Lower lobe of right lung (tissue), 2 donors: ENCODE measurements around the gene CIAO3. TPM values are rescaled to one million over a fixed set of nuclear protein-coding genes. Genes with fewer than 3 reads are reported as not detected.
A peak's percentile ranks its signal among the peaks of the same experiment; 100 is the strongest.

Source experiments
- ATAC-seq, 2 donors: fragments of 200-7000 bp; cut with Tn5 transposase; one replicate each; pipeline ENCODE4 v1.9.1; 2020 to 2022; ENCODE audit warnings: mild to moderate bottlenecking in 2 of 2, moderate library complexity in 2 of 2
- DNase-seq: peaks from one replicate; pipeline ENCODE4 v3.0.0-alpha.2; 2020
- H3K27ac ChIP-seq: fragments of 200-600 bp; one replicate; pipeline ENCODE4 v1.8.0; 2022
- H3K27me3 ChIP-seq: fragments of 200-600 bp; one replicate; pipeline ENCODE4 v1.8.0; 2022; ENCODE audit warnings: low read depth
- H3K36me3 ChIP-seq: fragments of 200-600 bp; one replicate; pipeline ENCODE4 v1.8.0; 2022; ENCODE audit warnings: mild to moderate bottlenecking
- H3K4me1 ChIP-seq: fragments of 200-600 bp; one replicate; pipeline ENCODE4 v1.8.0; 2022
- H3K4me3 ChIP-seq: fragments of 200-600 bp; one replicate; pipeline ENCODE4 v1.8.0; 2022; ENCODE audit warnings: mild to moderate bottlenecking
- H3K9me3 ChIP-seq: fragments of 200-600 bp; one replicate; pipeline ENCODE4 v1.8.0; 2022
- CTCF ChIP-seq: fragments of 200-600 bp; IDR thresholded peaks from one replicate; pipeline ENCODE4 v1.8.0; 2022; ENCODE audit warnings: antibody characterized with exemption, mild to moderate bottlenecking
- intact Hi-C: fragments of 100-400 bp; cut with DNase I; formaldehyde crosslinking; loops from one replicate; pipeline ENCODE4 v1.11.0; 2022
- total RNA-seq: library from RNA; stranded (reverse); fragmentation: NEBNext Ultra II Directional; extraction: Animal tissue kit (Norgen Biotek cat#: 25700); gene quantifications from one replicate; pipeline ENCODE4 v1.2.1, GENCODE V29; 2021
- donor health status: DM: no; HTN: yes; CAD: no; lungs with severe emphysema.

The CIAO3 gene
- total RNA-seq, 1 donor from 2014 or later = 24.3 TPM

- DNase-seq (no peak), ATAC-seq (peak in 1 of 2 donors; percentile 15)
- Histone ChIP-seq H3K27me3 (peaks cover 28% of the 10 kb centered on the region), H3K36me3 (no peaks in the 10 kb centered on the region), H3K9me3 (no peaks in the 10 kb centered on the region), H3K4me3 (no peak overlapping the region), H3K27ac (no peak overlapping the region), H3K4me1 (no peaks in the 10 kb centered on the region)
- TF ChIP-seq CTCF = no peak
- intact Hi-C loops = no loop called here
Measured at GRCh38 chr16:774086-775001, 33.5 kb upstream of the CIAO3 start.

GRCh38 chr16:772959-773358 lies 32.2 kb upstream of the CIAO3 start:
- H3K4me1 ChIP-seq = no peaks in the 10 kb centered on the region
- no peak for TF ChIP-seq CTCF
- H3K4me3 ChIP-seq = no peak overlapping the region
- H3K27ac ChIP-seq = no peak overlapping the region
- H3K27me3 ChIP-seq = peaks cover 15% of the 10 kb centered on the region
- ATAC-seq (peak in 1 of 2 donors; percentile 20), DNase-seq (no peak)
- H3K36me3 ChIP-seq = no peaks in the 10 kb centered on the region
- intact Hi-C loops = no loop called here
- H3K9me3 ChIP-seq = no peaks in the 10 kb centered on the region

- DNase-seq (no peak), ATAC-seq (no peak)
- no peaks in the 10 kb centered on the region for H3K9me3 ChIP-seq
- H3K36me3 ChIP-seq = no peaks in the 10 kb centered on the region
- intact Hi-C loops = no loop called here
- H3K27me3 ChIP-seq = peaks cover 8% of the 10 kb centered on the region
- no peaks in the 10 kb centered on the region for H3K4me1 ChIP-seq
- H3K4me3 ChIP-seq = no peak overlapping the region
- H3K27ac ChIP-seq = no peak overlapping the region
- TF ChIP-seq CTCF = no peak
Measured at GRCh38 chr16:770411-770810, 29.6 kb upstream of the CIAO3 start.

GRCh38 chr16:769934-770333 lies 29.1 kb upstream of the CIAO3 start:
- Histone ChIP-seq H3K36me3 (no peaks in the 10 kb centered on the region), H3K4me1 (no peaks in the 10 kb centered on the region), H3K4me3 (no peak overlapping the region), H3K27ac (no peak overlapping the region), H3K9me3 (no peaks in the 10 kb centered on the region), H3K27me3 (peaks cover 8% of the 10 kb centered on the region)
- intact Hi-C loops = no loop called here
- TF ChIP-seq CTCF = no peak
- no peak for ATAC-seq
- no peak for DNase-seq

GRCh38 chr16:769184-769784 lies 28.5 kb upstream of the CIAO3 start:
- ATAC-seq (no peak), DNase-seq (no peak)
- Histone ChIP-seq H3K27ac (no peak overlapping the region), H3K4me3 (no peak overlapping the region), H3K9me3 (no peaks in the 10 kb centered on the region), H3K4me1 (no peaks in the 10 kb centered on the region), H3K36me3 (no peaks in the 10 kb centered on the region), H3K27me3 (peaks cover 3% of the 10 kb centered on the region)
- TF ChIP-seq CTCF = no peak
- intact Hi-C loops = no loop called here
